Thyroid gland (tissue), 4 donors: ENCODE results near the gene AMIGO1. TPM values are rescaled to one million over a fixed set of nuclear protein-coding genes. Genes with fewer than 3 reads are reported as not detected.
A peak's percentile ranks its signal among the peaks of the same experiment; 100 is the strongest.

Experiments used
- DNase-seq, 2 donors: peaks; one replicate each; pipeline ENCODE4 v3.0.0-alpha.2; 2019
- H3K27ac ChIP-seq, 3 donors: fragments of 200-600 bp; sonication (generic); 1 replicate in 2 of 3; 2 replicates in 1 of 3; pipeline ENCODE4 v1.5.1; 2016 to 2019; ENCODE audit warnings: mild to moderate bottlenecking in 1 of 3, moderate library complexity in 1 of 3
- H3K27me3 ChIP-seq: fragments of 200-600 bp; sonication (generic); one replicate; pipeline ENCODE4 v1.5.1; 2019
- H3K36me3 ChIP-seq, 2 donors: fragments of 200-600 bp; sonication (generic); one replicate each; pipeline ENCODE4 v1.5.1; 2016 to 2019
- H3K4me1 ChIP-seq, 2 donors: fragments of 200-600 bp; sonication (generic); one replicate each; pipeline ENCODE4 v1.5.1; 2017 to 2019
- H3K4me3 ChIP-seq, 3 donors: fragments of 200-600 bp; sonication (generic); replicated peaks in 1 of 3; 1 replicate in 2 of 3; 2 replicates in 1 of 3; pipeline ENCODE4 v1.5.1; 2016; ENCODE audit warnings: mild to moderate bottlenecking in 1 of 3
- H3K9me3 ChIP-seq: fragments of 200-600 bp; sonication (generic); one replicate; pipeline ENCODE4 v1.5.1; 2017
- POLR2A ChIP-seq, 2 donors: fragments of 450-650 bp; IDR thresholded peaks; one replicate each; pipeline ENCODE4 v1.6.1; 2017; ENCODE audit warnings: antibody characterized with exemption in 2 of 2, mild to moderate bottlenecking in 2 of 2, moderate library complexity in 1 of 2
- WGBS, 2 donors: methylation state at CpG; one replicate each; pipeline ENCODE4 v1.1.5; 2017; 5-methylcytosine and 5-hydroxymethylcytosine counted together
- intact Hi-C: fragments of 100-400 bp; cut with DNase I; formaldehyde crosslinking; loops from one replicate; pipeline ENCODE4 v1.15.1; 2023
- total RNA-seq, 4 donors: library from RNA; depleted of rRNA; stranded (reverse); fragments of >200 nt; gene quantifications; one replicate each; pipeline ENCODE4 v1.2.3, GENCODE V29; 2016
- TF ChIP-seq, protein P1 (sequence below), 6 experiments: fragments of 200-600 bp in 3 of 6; fragments of 450-650 bp in 3 of 6; sonication (generic) in 3 of 6; IDR thresholded peaks; one replicate each; pipeline ENCODE4 v1.5.1; 2016 to 2019; ENCODE audit warnings: antibody characterized with exemption in 6 of 6, mild to moderate bottlenecking in 2 of 6, inconsistent platforms in 1 of 6, moderate library complexity in 1 of 6

The AMIGO1 gene
- total RNA-seq, 4 donors from 2014 or later: 13.5 to 14.0 (median 13.8) TPM

DNA sequence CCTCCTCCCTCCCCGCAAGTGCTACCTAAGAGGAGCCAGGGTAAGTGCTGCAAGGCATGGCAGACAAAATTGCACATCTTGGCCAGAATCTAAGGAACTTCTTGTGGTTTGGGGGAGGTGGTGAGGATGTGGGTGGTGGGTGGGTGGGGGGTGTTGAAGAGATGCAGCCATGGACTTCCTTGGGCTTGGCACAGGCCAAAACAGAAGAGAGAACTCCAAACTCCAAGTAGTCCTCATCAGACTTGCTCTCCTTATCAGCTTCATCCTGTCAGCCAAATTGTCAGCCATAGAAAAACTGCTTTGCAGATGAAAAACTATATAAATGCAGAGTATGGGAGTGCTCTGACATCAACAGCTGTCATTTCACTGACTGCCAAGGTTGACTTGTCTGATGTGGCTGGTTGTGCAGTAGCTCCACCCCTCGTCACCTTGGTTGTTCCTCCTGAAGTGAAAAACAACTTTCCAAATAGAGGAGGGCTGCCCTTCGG, 7.1 kb downstream of the AMIGO1 start:
- Histone ChIP-seq H3K36me3 (peaks cover 6 to 11% of the 10 kb centered on the region in 2 donors), H3K9me3 (no peaks in the 10 kb centered on the region), H3K27ac (no peak overlapping the region), H3K4me1 (peaks cover 4 to 11% of the 10 kb centered on the region in 2 donors), H3K4me3 (no peak overlapping the region), H3K27me3 (no peaks in the 10 kb centered on the region)
- TF ChIP-seq, protein P1, sequence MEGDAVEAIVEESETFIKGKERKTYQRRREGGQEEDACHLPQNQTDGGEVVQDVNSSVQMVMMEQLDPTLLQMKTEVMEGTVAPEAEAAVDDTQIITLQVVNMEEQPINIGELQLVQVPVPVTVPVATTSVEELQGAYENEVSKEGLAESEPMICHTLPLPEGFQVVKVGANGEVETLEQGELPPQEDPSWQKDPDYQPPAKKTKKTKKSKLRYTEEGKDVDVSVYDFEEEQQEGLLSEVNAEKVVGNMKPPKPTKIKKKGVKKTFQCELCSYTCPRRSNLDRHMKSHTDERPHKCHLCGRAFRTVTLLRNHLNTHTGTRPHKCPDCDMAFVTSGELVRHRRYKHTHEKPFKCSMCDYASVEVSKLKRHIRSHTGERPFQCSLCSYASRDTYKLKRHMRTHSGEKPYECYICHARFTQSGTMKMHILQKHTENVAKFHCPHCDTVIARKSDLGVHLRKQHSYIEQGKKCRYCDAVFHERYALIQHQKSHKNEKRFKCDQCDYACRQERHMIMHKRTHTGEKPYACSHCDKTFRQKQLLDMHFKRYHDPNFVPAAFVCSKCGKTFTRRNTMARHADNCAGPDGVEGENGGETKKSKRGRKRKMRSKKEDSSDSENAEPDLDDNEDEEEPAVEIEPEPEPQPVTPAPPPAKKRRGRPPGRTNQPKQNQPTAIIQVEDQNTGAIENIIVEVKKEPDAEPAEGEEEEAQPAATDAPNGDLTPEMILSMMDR (IDR thresholded peaks at IDR 0.05): no peak
- no peak for TF ChIP-seq POLR2A (IDR thresholded peaks at IDR 0.05)
- no peak for DNase-seq
- intact Hi-C loops: no loop called here
- WGBS, 2 donors: 87 to 90% methylated on average over 3 of the region's 3 CpGs

DNA sequence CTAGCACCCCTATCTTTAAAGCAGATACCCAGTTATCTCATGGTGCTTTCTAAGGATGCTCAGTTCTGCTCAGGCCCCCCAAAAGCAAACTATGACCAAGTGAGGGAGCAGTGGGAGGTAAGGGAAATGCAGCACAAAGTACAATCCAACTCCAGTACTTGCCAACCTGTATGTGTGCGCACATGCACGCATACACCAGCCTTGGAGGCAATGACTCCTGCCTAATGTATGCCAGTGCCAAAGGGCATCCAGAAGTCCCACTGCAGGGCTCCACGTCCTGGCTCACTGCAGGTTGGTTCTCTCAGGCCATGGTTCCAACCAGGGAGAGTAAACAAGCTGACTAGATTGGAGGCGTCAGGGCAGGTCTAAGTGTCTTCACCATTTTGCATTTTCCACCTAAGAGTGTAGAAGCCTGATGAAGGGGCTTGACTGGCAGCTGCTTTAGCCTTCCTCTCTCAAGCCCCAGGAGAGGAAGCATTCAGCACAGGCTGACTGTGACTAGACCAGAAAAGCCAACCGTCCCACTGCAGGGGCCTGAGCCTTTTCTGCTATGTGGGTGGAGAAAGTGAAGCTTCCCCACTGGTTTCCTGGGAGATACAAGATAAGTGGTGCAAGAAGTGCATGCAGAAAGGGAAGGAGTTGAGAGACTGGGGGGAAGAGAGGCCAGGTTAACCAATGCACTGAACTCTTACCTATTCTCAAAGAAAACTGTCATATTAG, 7.7 kb downstream of the AMIGO1 start:
- Histone ChIP-seq H3K27me3 (no peaks in the 10 kb centered on the region), H3K36me3 (peaks cover 11 to 17% of the 10 kb centered on the region in 2 donors), H3K4me3 (no peak overlapping the region), H3K4me1 (peaks cover 4 to 11% of the 10 kb centered on the region in 2 donors), H3K27ac (no peak overlapping the region), H3K9me3 (no peaks in the 10 kb centered on the region)
- DNase-seq: no peak
- 71 to 84% methylated on average over 4 to 5 of the region's 5 CpGs for WGBS, 2 donors
- intact Hi-C loops: no loop called here
- TF ChIP-seq, protein P1 (IDR thresholded peaks at IDR 0.05): no peak
- TF ChIP-seq POLR2A (IDR thresholded peaks at IDR 0.05): no peak

DNA sequence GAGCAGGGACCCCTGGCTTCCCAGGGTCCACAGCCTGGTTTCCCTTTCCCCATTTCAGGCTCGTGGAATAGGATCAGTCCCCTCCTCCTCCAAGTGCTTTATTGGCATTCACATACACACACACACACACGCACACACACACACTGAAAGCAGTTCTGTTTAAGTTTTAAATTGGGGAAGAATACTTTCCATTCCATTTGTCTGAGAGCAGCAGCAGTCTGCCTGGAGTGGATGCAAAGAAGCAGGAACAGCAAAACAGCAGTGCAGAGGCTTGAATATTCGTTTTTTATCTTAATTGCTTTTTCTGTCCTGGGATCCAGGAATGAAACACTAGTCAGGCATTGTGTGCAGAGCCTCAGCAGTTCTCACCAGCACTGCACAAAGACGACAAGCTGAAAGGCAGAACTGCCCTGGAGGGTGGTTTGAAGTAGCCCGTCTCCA, 8.6 kb downstream of the AMIGO1 start:
- no peaks in the 10 kb centered on the region for H3K9me3 ChIP-seq
- no peak overlapping the region for H3K27ac ChIP-seq
- TF ChIP-seq, protein P1 (IDR thresholded peaks at IDR 0.05): no peak
- TF ChIP-seq POLR2A (IDR thresholded peaks at IDR 0.05): no peak
- H3K36me3 ChIP-seq: peaks cover 18 to 25% of the 10 kb centered on the region in 2 donors
- H3K4me3 ChIP-seq: no peak overlapping the region
- intact Hi-C loops: no loop called here
- no peaks in the 10 kb centered on the region for H3K27me3 ChIP-seq
- peaks cover 4 to 11% of the 10 kb centered on the region in 2 donors for H3K4me1 ChIP-seq
- DNase-seq: no peak
- WGBS, 2 donors: 55 to 61% methylated on average over 5 of the region's 5 CpGs

DNA sequence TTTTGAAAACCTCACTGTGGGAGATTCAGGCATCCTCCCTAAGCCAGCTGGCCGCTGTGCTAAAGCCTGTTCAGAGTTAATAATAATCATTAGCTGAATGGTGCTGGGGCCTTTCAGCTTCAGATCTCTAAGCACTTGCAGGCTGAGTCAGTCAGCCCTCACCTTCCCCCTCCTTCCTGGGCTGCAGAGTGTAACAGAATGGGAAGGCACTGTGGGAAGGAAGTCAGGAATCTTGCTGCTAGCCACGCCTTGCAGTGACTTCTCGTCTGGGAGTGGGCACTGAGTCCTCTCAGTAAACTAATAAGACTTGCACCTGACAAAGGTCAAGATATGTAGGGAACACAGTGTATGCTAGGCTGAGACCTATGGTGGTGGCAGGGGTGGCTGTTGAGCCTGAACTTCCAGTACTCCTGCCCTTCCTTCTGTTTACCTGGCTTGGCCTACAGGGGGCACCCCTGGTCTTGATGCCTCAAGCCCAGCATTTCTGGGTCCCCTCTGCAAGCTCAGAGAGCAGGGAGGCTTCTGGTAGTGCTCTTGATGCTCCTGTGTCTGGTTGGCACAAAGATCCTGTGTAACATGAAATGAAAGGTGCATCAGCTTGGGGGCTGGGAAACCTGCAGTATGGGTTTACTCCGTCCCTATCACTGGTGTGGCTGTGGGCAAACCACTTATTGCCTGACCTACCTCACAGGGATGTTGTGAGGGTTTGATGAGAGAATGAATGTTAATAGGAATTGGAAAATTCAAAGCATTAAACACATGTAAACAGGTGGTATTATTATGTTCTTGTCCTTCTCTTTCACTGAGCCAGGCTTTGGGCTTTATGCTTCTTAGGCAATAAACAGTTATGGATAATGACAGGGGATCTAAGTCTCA, 9.6 kb downstream of the AMIGO1 start:
- peaks cover 8 to 14% of the 10 kb centered on the region in 2 donors for H3K4me1 ChIP-seq
- intact Hi-C loops: no loop called here
- WGBS, 2 donors: 70 to 85% methylated on average over 4 of the region's 4 CpGs
- TF ChIP-seq, protein P1 (IDR thresholded peaks at IDR 0.05): peak in 3 of 6 experiments; percentile 20 to 21 (median 21)
- no peak for TF ChIP-seq POLR2A (IDR thresholded peaks at IDR 0.05)
- H3K27me3 ChIP-seq: no peaks in the 10 kb centered on the region
- H3K36me3 ChIP-seq: peaks cover 21 to 25% of the 10 kb centered on the region in 2 donors
- no peaks in the 10 kb centered on the region for H3K9me3 ChIP-seq
- no peak overlapping the region for H3K27ac ChIP-seq
- no peak overlapping the region for H3K4me3 ChIP-seq
- DNase-seq: peak in 1 of 2 donors; percentile 36
